ENCODE data around the gene LHB. TPM values are rescaled to one million over a fixed set of nuclear protein-coding genes. Genes with fewer than 3 reads are reported as not detected.
A peak's percentile ranks its signal among the peaks of the same experiment; 100 is the strongest.

The LHB gene
- total RNA-seq, 1 experiment from 2014 or later: not detected

GRCh38 chr19:49020931-49021895 is 4.3 kb upstream of the LHB start:
- Histone ChIP-seq H4K5ac (ENCODE audit: insufficient read length, low read depth, low read length) (no peak overlapping the region), H2AFZ (ENCODE audit: low read length) (no peak overlapping the region), H3K9me3 (ENCODE audit: control insufficient read depth, low read depth, low read length) (no peaks in the 10 kb centered on the region), H2AK5ac (ENCODE audit: insufficient read length, low read length) (no peak overlapping the region), H3K79me2 (ENCODE audit: insufficient read depth, low read length) (no peaks in the 10 kb centered on the region), H3K4ac (ENCODE audit: low read depth, low read length) (no peak overlapping the region), H3K9ac (ENCODE audit: extremely low read depth, insufficient read length, low read length) (no peak overlapping the region), H2BK20ac (ENCODE audit: low read depth, low read length, poor library complexity, severe bottlenecking) (no peak overlapping the region), H3K79me1 (ENCODE audit: insufficient read depth, low read depth, low read length, poor library complexity, severe bottlenecking) (no peaks in the 10 kb centered on the region), H3K56ac (ENCODE audit: insufficient read length, low read depth, low read length) (no peak overlapping the region), H3T11ph (ENCODE audit: low read length) (no peak overlapping the region), H2BK15ac (ENCODE audit: low read depth, low read length) (no peak overlapping the region), H2BK5ac (ENCODE audit: insufficient read length, low read length) (no peak overlapping the region), H4K91ac (ENCODE audit: insufficient read length, low read depth, low read length) (no peak overlapping the region), H3K4me2 (ENCODE audit: insufficient read depth, insufficient read length, low read length) (peak overlapping the region; percentile 9), H4K20me1 (ENCODE audit: control insufficient read depth, insufficient read depth, insufficient read length) (no peaks in the 10 kb centered on the region), H3K27me3 (ENCODE audit: insufficient read depth, low read length) (no peaks in the 10 kb centered on the region; the same call in 1 of the 2 replicates), H3K23me2 (ENCODE audit: insufficient read length, low read depth, low read length, poor library complexity, severe bottlenecking) (peaks cover 8% of the 10 kb centered on the region), H3K18ac (ENCODE audit: insufficient read length, low read depth, low read length) (no peak overlapping the region), H3K4me1 (ENCODE audit: insufficient read depth, low read length) (peaks cover 4% of the 10 kb centered on the region; the same call in 1 of the 2 replicates), H2BK12ac (ENCODE audit: insufficient read length, low read depth, low read length) (no peak overlapping the region), H3K14ac (ENCODE audit: insufficient read depth, low read length) (no peak overlapping the region), H2BK120ac (ENCODE audit: low read depth, low read length, poor library complexity, severe bottlenecking) (peak overlapping the region; percentile 5), H4K8ac (replicated peaks; ENCODE audit: insufficient read length, low read depth, low read length) (no peak overlapping the region), H3K23ac (ENCODE audit: insufficient read length, low read depth, low read length) (no peak overlapping the region), H3K27ac (ENCODE audit: insufficient read length, low read depth, low read length) (no peak overlapping the region)
- peaks cover 0 to 1% of the 10 kb centered on the region in 2 experiments; a peak in 2 of 5 replicates for H3K9me3 Mint-ChIP-seq
- H3K27ac Mint-ChIP-seq: no peak overlapping the region; a peak in 1 of 7 replicates
- H3K4me1 Mint-ChIP-seq: peaks cover 15 to 36% of the 10 kb centered on the region in 2 experiments
- TF ChIP-seq CTCF (conservative IDR thresholded peaks at IDR 0.05): no peak
- peaks cover 49% of the 10 kb centered on the region for H3K27me3 Mint-ChIP-seq (ENCODE audit: low read depth)
- no peak for DNase-seq
- H3K36me3 Mint-ChIP-seq (ENCODE audit: insufficient read depth in 1 of 3, low read depth in 3 of 3): peaks cover 0 to 5% (median 4%) of the 10 kb centered on the region in 3 experiments; a peak in 4 of 7 replicates
- WGBS (ENCODE audit: extremely low coverage, insufficient read length, low lambda C conversion rate): no CpG with 5 or more reads among the region's 16 CpGs
- H3K4me3 Mint-ChIP-seq: no peak overlapping the region; a peak in 1 of 5 replicates
